ENCODE data around the gene E2F7. TPM values are rescaled to one million over a fixed set of nuclear protein-coding genes. Genes with fewer than 3 reads are reported as not detected.

E2F7 gene
- polyA plus RNA-seq, 1 of the 3 experiments (the other 2 are of a cell fraction) = 8.8 TPM

DNA sequence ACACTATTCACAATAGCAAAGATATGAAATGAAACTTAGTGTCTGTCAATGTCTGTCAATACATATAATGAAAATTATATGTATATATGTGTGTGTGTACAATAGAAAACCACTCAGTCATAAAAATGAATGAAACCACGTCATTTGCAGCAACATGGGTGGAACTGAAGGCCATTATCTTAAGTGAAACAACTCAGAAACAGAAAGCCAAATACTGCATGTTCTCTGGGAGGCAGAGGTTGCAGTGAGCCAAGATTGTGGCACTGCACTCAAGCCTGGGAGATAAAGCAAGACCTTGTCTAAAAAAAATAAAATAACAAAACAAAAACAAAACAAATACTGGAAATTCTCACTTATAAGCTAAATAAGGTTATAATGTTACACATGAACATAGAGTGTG is 16.7 kb upstream of the E2F7 start (continued):
- TF ChIP-seq, protein P1, sequence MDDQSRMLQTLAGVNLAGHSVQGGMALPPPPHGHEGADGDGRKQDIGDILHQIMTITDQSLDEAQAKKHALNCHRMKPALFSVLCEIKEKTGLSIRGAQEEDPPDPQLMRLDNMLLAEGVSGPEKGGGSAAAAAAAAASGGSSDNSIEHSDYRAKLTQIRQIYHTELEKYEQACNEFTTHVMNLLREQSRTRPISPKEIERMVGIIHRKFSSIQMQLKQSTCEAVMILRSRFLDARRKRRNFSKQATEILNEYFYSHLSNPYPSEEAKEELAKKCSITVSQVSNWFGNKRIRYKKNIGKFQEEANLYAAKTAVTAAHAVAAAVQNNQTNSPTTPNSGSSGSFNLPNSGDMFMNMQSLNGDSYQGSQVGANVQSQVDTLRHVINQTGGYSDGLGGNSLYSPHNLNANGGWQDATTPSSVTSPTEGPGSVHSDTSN (IDR thresholded peaks at IDR 0.05) = no peak
- TF ChIP-seq CHD2 (IDR thresholded peaks at IDR 0.05; ENCODE audit: low read length, partially characterized antibody) = no peak

- CTCF ChIA-PET = interaction anchor here (0.8 kb wide), 1 partner anchor 30 kb away, joined by 4 read pairs; no protein-coding TSS in a partner anchor
- 78% methylated on average over 3 of the region's 3 CpGs for WGBS (ENCODE audit: low lambda C conversion rate)
- Histone ChIP-seq H3K27ac (ENCODE audit: low read depth in 2 of 2, low read length in 1 of 2) (no peak overlapping the region), H3K9ac (no peak overlapping the region), H3K4me3 (ENCODE audit: low read depth in 2 of 2, low read length in 1 of 2) (no peak overlapping the region), H3K9me3 (no peaks in the 10 kb centered on the region), H3K4me1 (ENCODE audit: control insufficient read depth in 1 of 2, insufficient read depth in 2 of 2, low read depth in 1 of 2, low read length in 1 of 2) (no peaks in the 10 kb centered on the region), H3K9me2 (no peaks in the 10 kb centered on the region), H3K4me2 (no peak overlapping the region), H4K20me1 (ENCODE audit: insufficient read depth) (no peaks in the 10 kb centered on the region), H3K27me3 (ENCODE audit: insufficient read depth) (no peaks in the 10 kb centered on the region), H3K36me3 (replicated peaks in 1 of 2; ENCODE audit: control insufficient read depth in 1 of 2, insufficient read depth in 2 of 2, low read length in 1 of 2) (no peaks in the 10 kb centered on the region), H2AFZ (ENCODE audit: low read depth) (no peak overlapping the region), H3F3A (replicated peaks; ENCODE audit: insufficient read depth) (no peaks in the 10 kb centered on the region), H3K79me2 (ENCODE audit: insufficient read depth) (no peaks in the 10 kb centered on the region)
- POLR2A ChIA-PET = no interaction called here
- TF ChIP-seq MXI1 (IDR thresholded peaks at IDR 0.05; ENCODE audit: low read depth, low read length) (no peak), POLR2AphosphoS5 (IDR thresholded peaks at IDR 0.05; ENCODE audit: low read depth, low read length) (no peak), MEF2A (IDR thresholded peaks at IDR 0.05; ENCODE audit: borderline replicate concordance, low read depth) (no peak), CHD2 (IDR thresholded peaks at IDR 0.05; ENCODE audit: low read length, partially characterized antibody) (no peak), ELF1 (IDR thresholded peaks at IDR 0.05) (no peak), RCOR1 (IDR thresholded peaks at IDR 0.05; ENCODE audit: low read length) (no peak), RXRA (IDR thresholded peaks at IDR 0.05; ENCODE audit: borderline replicate concordance, low read depth) (no peak), TCF12 (IDR thresholded peaks at IDR 0.05) (no peak), RAD21 (IDR thresholded peaks at IDR 0.05; ENCODE audit: low read length) (no peak), SMC3 (IDR thresholded peaks at IDR 0.05; ENCODE audit: low read depth, low read length) (no peak), TEAD4 (IDR thresholded peaks at IDR 0.05; ENCODE audit: borderline replicate concordance, insufficient read depth) (no peak), EP300 (IDR thresholded peaks at IDR 0.05; ENCODE audit: borderline replicate concordance in 1 of 2, low read depth in 1 of 2, low read length in 1 of 2) (no peak), NRF1 (IDR thresholded peaks at IDR 0.05; ENCODE audit: low read depth, low read length) (no peak), FOXJ3 (CRISPR knock-in tag; IDR thresholded peaks at IDR 0.05) (no peak), JUND (IDR thresholded peaks at IDR 0.05) (no peak), NFIC (IDR thresholded peaks at IDR 0.05; ENCODE audit: borderline replicate concordance) (no peak), FOSL2 (IDR thresholded peaks at IDR 0.05; ENCODE audit: borderline replicate concordance, low read depth) (no peak), MAX (IDR thresholded peaks at IDR 0.05; ENCODE audit: low read depth) (no peak)
- TF ChIP-seq, protein P2, sequence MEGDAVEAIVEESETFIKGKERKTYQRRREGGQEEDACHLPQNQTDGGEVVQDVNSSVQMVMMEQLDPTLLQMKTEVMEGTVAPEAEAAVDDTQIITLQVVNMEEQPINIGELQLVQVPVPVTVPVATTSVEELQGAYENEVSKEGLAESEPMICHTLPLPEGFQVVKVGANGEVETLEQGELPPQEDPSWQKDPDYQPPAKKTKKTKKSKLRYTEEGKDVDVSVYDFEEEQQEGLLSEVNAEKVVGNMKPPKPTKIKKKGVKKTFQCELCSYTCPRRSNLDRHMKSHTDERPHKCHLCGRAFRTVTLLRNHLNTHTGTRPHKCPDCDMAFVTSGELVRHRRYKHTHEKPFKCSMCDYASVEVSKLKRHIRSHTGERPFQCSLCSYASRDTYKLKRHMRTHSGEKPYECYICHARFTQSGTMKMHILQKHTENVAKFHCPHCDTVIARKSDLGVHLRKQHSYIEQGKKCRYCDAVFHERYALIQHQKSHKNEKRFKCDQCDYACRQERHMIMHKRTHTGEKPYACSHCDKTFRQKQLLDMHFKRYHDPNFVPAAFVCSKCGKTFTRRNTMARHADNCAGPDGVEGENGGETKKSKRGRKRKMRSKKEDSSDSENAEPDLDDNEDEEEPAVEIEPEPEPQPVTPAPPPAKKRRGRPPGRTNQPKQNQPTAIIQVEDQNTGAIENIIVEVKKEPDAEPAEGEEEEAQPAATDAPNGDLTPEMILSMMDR (IDR thresholded peaks at IDR 0.05) = no peak
- TF ChIP-seq, protein P3, sequence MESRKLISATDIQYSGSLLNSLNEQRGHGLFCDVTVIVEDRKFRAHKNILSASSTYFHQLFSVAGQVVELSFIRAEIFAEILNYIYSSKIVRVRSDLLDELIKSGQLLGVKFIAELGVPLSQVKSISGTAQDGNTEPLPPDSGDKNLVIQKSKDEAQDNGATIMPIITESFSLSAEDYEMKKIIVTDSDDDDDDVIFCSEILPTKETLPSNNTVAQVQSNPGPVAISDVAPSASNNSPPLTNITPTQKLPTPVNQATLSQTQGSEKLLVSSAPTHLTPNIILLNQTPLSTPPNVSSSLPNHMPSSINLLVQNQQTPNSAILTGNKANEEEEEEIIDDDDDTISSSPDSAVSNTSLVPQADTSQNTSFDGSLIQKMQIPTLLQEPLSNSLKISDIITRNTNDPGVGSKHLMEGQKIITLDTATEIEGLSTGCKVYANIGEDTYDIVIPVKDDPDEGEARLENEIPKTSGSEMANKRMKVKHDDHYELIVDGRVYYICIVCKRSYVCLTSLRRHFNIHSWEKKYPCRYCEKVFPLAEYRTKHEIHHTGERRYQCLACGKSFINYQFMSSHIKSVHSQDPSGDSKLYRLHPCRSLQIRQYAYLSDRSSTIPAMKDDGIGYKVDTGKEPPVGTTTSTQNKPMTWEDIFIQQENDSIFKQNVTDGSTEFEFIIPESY (IDR thresholded peaks at IDR 0.05; ENCODE audit: borderline replicate concordance, low read depth) = no peak
- DNase-seq = no peak
Measured at GRCh38 chr12:77079631-77080030, 14.3 kb upstream of the E2F7 start.

All from SK-N-SH (cell line).